Uterus (tissue), 2 donors: Measurements from ENCODE around the gene FABP7.

Experiments
- POLR2A ChIP-seq, 2 donors: fragments of 450-650 bp; IDR thresholded peaks; one replicate each; pipeline ENCODE4 v1.6.1; 2016; ENCODE audit warnings: antibody characterized with exemption in 2 of 2, mild to moderate bottlenecking in 1 of 2, moderate library complexity in 1 of 2
- TF ChIP-seq, protein P1 (sequence below), 4 experiments: fragments of 200-600 bp in 2 of 4; fragments of 450-650 bp in 2 of 4; sonication (generic) in 2 of 4; IDR thresholded peaks; one replicate each; pipeline ENCODE4 v1.5.1; 2016 to 2019; ENCODE audit warnings: antibody characterized with exemption in 4 of 4, mild to moderate bottlenecking in 2 of 4, moderate library complexity in 1 of 4

DNA sequence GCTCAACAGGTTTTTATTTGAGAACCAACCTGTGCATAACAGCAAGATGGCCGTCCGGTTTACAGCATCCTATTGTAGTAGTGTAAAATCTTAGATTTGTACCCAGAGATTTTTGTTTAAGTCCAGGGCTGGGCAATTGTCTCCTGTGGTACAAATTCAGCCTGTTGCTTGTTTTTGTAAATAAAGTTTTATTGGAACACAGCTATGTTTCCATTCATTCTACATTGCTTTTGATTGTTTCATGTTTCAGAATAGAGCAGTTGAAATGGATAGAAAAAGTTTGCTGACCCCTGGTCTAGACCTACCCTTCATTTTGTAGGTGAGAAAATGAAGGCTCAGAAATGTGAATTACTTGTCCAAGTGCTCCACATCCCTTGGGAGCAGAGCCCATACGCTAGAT, 18.0 kb downstream of the FABP7 start:
- TF ChIP-seq, protein P1, sequence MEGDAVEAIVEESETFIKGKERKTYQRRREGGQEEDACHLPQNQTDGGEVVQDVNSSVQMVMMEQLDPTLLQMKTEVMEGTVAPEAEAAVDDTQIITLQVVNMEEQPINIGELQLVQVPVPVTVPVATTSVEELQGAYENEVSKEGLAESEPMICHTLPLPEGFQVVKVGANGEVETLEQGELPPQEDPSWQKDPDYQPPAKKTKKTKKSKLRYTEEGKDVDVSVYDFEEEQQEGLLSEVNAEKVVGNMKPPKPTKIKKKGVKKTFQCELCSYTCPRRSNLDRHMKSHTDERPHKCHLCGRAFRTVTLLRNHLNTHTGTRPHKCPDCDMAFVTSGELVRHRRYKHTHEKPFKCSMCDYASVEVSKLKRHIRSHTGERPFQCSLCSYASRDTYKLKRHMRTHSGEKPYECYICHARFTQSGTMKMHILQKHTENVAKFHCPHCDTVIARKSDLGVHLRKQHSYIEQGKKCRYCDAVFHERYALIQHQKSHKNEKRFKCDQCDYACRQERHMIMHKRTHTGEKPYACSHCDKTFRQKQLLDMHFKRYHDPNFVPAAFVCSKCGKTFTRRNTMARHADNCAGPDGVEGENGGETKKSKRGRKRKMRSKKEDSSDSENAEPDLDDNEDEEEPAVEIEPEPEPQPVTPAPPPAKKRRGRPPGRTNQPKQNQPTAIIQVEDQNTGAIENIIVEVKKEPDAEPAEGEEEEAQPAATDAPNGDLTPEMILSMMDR (IDR thresholded peaks at IDR 0.05): no peak
- TF ChIP-seq POLR2A (IDR thresholded peaks at IDR 0.05): no peak
